ENCODE measurements around the gene SRGAP1. TPM values are rescaled to one million over a fixed set of nuclear protein-coding genes. Genes with fewer than 3 reads are reported as not detected.
"Not testable (repeated sequence)": the region's sequence is repeated elsewhere in the genome, so short reads cannot be mapped to it uniquely, and the experiment has no call there.

SRGAP1 gene
- polyA plus RNA-seq, 1 donor from 2014 or later = 4.8 TPM

DNA sequence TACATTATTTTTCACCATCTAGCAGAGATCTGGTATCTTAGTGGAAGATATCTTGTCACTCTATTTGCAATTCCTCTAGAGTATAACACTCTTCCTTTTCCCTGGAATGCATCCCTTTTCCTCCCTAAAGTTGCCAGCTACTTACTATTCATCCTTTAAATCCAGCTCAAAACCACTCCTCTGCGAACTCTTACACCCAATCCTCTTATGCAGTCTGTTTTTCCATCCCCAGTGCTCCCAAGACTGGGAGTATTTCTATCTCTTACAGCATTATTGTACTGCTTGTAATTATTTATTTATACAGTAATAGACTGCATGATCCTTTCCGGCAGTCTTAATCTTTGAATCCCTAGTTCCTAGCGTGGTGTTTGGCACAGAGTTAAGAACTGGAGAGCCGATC is 2.9 kb upstream of the SRGAP1 start:
- no peaks in the 10 kb centered on the region for H3K27me3 ChIP-seq (ENCODE audit: insufficient read depth, low read depth, low read length)

GRCh38 chr12:63842750-63843149 is 1.8 kb upstream of the SRGAP1 start:
- H3K4me3 ChIP-seq (ENCODE audit: low read length) = peak overlapping the region; percentile 99
- not testable (repeated sequence) for H2AFZ ChIP-seq (ENCODE audit: low read depth, low read length); H3K27ac ChIP-seq (ENCODE audit: low read length)

More for the DNA sequence above, 2.9 kb upstream of the SRGAP1 start:
- Histone ChIP-seq H2AFZ (ENCODE audit: low read depth, low read length) (no peak overlapping the region), H3K9me2 (ENCODE audit: insufficient read depth, low read length) (no peaks in the 10 kb centered on the region), H3K4me3 (ENCODE audit: low read length) (no peak overlapping the region), H3K36me3 (ENCODE audit: insufficient read depth, low read length) (no peaks in the 10 kb centered on the region), H3K4me2 (ENCODE audit: low read length) (no peak overlapping the region), H3K79me2 (replicated peaks; ENCODE audit: insufficient read depth, low read length) (peaks cover 18% of the 10 kb centered on the region), H3K9me3 (ENCODE audit: low read length) (no peaks in the 10 kb centered on the region), H3K9ac (ENCODE audit: low read length) (no peak overlapping the region), H4K20me1 (ENCODE audit: insufficient read depth) (no peaks in the 10 kb centered on the region), H3K27ac (ENCODE audit: low read length) (no peak overlapping the region), H3F3A (ENCODE audit: insufficient read depth, low read length, poor library complexity, severe bottlenecking) (no peaks in the 10 kb centered on the region)
- TF ChIP-seq SMC3 (conservative IDR thresholded peaks at IDR 0.05; ENCODE audit: poor library complexity) (no peak), CTCF (IDR thresholded peaks at IDR 0.05; ENCODE audit: poor library complexity, severe bottlenecking) (no peak), MXI1 (conservative IDR thresholded peaks at IDR 0.05; ENCODE audit: poor library complexity, severe bottlenecking) (no peak), TAF1 (IDR thresholded peaks at IDR 0.05; ENCODE audit: low read depth) (no peak), EZH2 (IDR thresholded peaks at IDR 0.05; ENCODE audit: borderline replicate concordance, insufficient read depth, low read length, poor library complexity, severe bottlenecking) (no peak), RAD21 (conservative IDR thresholded peaks at IDR 0.05) (no peak), EP300 (conservative IDR thresholded peaks at IDR 0.05; ENCODE audit: poor library complexity, severe bottlenecking) (no peak), POLR2AphosphoS5 (IDR thresholded peaks at IDR 0.05) (no peak)
- TF ChIP-seq, protein P1, sequence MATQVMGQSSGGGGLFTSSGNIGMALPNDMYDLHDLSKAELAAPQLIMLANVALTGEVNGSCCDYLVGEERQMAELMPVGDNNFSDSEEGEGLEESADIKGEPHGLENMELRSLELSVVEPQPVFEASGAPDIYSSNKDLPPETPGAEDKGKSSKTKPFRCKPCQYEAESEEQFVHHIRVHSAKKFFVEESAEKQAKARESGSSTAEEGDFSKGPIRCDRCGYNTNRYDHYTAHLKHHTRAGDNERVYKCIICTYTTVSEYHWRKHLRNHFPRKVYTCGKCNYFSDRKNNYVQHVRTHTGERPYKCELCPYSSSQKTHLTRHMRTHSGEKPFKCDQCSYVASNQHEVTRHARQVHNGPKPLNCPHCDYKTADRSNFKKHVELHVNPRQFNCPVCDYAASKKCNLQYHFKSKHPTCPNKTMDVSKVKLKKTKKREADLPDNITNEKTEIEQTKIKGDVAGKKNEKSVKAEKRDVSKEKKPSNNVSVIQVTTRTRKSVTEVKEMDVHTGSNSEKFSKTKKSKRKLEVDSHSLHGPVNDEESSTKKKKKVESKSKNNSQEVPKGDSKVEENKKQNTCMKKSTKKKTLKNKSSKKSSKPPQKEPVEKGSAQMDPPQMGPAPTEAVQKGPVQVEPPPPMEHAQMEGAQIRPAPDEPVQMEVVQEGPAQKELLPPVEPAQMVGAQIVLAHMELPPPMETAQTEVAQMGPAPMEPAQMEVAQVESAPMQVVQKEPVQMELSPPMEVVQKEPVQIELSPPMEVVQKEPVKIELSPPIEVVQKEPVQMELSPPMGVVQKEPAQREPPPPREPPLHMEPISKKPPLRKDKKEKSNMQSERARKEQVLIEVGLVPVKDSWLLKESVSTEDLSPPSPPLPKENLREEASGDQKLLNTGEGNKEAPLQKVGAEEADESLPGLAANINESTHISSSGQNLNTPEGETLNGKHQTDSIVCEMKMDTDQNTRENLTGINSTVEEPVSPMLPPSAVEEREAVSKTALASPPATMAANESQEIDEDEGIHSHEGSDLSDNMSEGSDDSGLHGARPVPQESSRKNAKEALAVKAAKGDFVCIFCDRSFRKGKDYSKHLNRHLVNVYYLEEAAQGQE (IDR thresholded peaks at IDR 0.05; ENCODE audit: borderline replicate concordance) = no peak

GRCh38 chr12:63843254-63843720 is 1.2 kb upstream of the SRGAP1 start:
- peak overlapping the region; percentile 99 for H3K4me3 ChIP-seq (ENCODE audit: low read length)
- H4K20me1 ChIP-seq (ENCODE audit: insufficient read depth) = no peaks in the 10 kb centered on the region
- H3K36me3 ChIP-seq (ENCODE audit: insufficient read depth, low read length) = no peaks in the 10 kb centered on the region
- peak overlapping the region; percentile 84 for H3K9ac ChIP-seq (ENCODE audit: low read length)
- no peaks in the 10 kb centered on the region for H3K27me3 ChIP-seq (ENCODE audit: insufficient read depth, low read depth, low read length)
- H3F3A ChIP-seq (ENCODE audit: insufficient read depth, low read length, poor library complexity, severe bottlenecking) = no peaks in the 10 kb centered on the region
- peaks cover 34% of the 10 kb centered on the region for H3K79me2 ChIP-seq (replicated peaks; ENCODE audit: insufficient read depth, low read length)
- H3K9me2 ChIP-seq (ENCODE audit: insufficient read depth, low read length) = no peaks in the 10 kb centered on the region
- no peak overlapping the region for H3K4me2 ChIP-seq (ENCODE audit: low read length)
- no peaks in the 10 kb centered on the region for H3K9me3 ChIP-seq (ENCODE audit: low read length)
- TF ChIP-seq CTCF (IDR thresholded peaks at IDR 0.05; ENCODE audit: poor library complexity, severe bottlenecking) (no peak), MXI1 (conservative IDR thresholded peaks at IDR 0.05; ENCODE audit: poor library complexity, severe bottlenecking) (no peak)
- H2AFZ ChIP-seq (ENCODE audit: low read depth, low read length) = peak overlapping the region; percentile 33
- no peak overlapping the region for H3K27ac ChIP-seq (ENCODE audit: low read length)

More at GRCh38 chr12:63842750-63843149, 1.8 kb upstream of the SRGAP1 start:
- not testable (repeated sequence) for H3K27me3 ChIP-seq (ENCODE audit: insufficient read depth, low read depth, low read length); H3K4me2 ChIP-seq (ENCODE audit: low read length); H4K20me1 ChIP-seq (ENCODE audit: insufficient read depth); H3K9ac ChIP-seq (ENCODE audit: low read length); H3K9me2 ChIP-seq (ENCODE audit: insufficient read depth, low read length); H3K36me3 ChIP-seq (ENCODE audit: insufficient read depth, low read length); H3K9me3 ChIP-seq (ENCODE audit: low read length); H3F3A ChIP-seq (ENCODE audit: insufficient read depth, low read length, poor library complexity, severe bottlenecking)
- H3K79me2 ChIP-seq (replicated peaks; ENCODE audit: insufficient read depth, low read length) = peaks cover 30% of the 10 kb centered on the region

Data from neural cell (in vitro differentiated cells).